ENCODE results near the gene STEAP3. TPM values are rescaled to one million over a fixed set of nuclear protein-coding genes. Genes with fewer than 3 reads are reported as not detected.

Gene STEAP3
- total and polyA plus RNA-seq, 8 donors: 2.9 to 56.7 (median 12.6) TPM

- H3K27ac ChIP-seq: no peak overlapping the region
- TF ChIP-seq POLR2A (IDR thresholded peaks at IDR 0.05): no peak
- TF ChIP-seq POLR2AphosphoS5 (IDR thresholded peaks at IDR 0.05): no peak
- no peak for TF ChIP-seq CTCF (IDR thresholded peaks at IDR 0.05)
- no peak for TF ChIP-seq EP300 (IDR thresholded peaks at IDR 0.05)
- no peaks in the 10 kb centered on the region for H3K9me3 ChIP-seq
- H3K27me3 ChIP-seq: no peaks in the 10 kb centered on the region
- no peaks in the 10 kb centered on the region for H3K36me3 ChIP-seq
- 64 to 77% (median 73%) methylated on average over 8 to 10 of the region's 10 CpGs for WGBS, 5 donors
- DNase-seq: no peak
- intact Hi-C loops (cut with DNase I; ENCODE audit: low total_unique reads): no loop called here
- H3K4me1 ChIP-seq: no peaks in the 10 kb centered on the region
- H3K4me3 ChIP-seq: no peak overlapping the region
Measured at GRCh38 chr2:119212139-119212800, 11.4 kb upstream of the STEAP3 start.

DNA sequence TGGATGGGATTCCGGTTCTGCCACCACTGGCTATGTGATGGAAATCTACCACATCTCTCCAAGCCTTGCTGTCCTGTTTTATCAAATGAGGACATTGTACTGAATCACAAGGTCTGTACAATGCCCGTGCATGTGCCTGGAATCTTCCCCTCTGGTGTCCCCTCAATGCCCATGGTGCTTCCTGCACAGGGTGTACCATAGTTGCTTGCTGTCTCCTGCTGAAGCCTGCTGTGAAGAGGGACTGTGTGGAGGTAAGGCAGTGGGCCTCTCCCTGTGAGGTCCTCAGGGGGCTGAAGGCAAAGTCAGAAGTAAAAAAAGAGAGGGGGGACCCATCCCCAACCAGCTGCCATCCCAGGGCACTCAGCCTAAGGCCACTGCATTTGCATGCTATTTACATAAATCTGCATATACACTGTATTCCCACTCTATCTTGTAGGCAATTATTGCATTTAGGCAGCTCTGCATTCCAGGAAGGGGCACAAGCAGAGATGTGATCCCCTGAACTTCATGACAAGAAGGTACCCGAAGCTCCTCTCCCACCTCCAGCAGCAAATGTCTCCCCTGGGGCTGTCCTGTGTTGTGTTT lies 9.1 kb upstream of the STEAP3 start:
- Histone ChIP-seq H3K27me3 (no peaks in the 10 kb centered on the region), H3K4me1 (peaks cover 8 to 14% (median 12%) of the 10 kb centered on the region in 4 donors), H3K9me3 (no peaks in the 10 kb centered on the region), H3K36me3 (no peaks in the 10 kb centered on the region), H3K4me3 (no peak overlapping the region), H3K27ac (no peak overlapping the region)
- TF ChIP-seq POLR2A (IDR thresholded peaks at IDR 0.05) (no peak), POLR2AphosphoS5 (IDR thresholded peaks at IDR 0.05) (no peak), EP300 (IDR thresholded peaks at IDR 0.05) (no peak), CTCF (IDR thresholded peaks at IDR 0.05) (no peak)
- DNase-seq: no peak
- 80 to 93% (median 86%) methylated on average over 3 of the region's 3 CpGs for WGBS, 5 donors
- intact Hi-C loops (cut with DNase I; ENCODE audit: low total_unique reads): no loop called here

- intact Hi-C loops (cut with DNase I; ENCODE audit: low total_unique reads): no loop called here
Measured at GRCh38 chr2:119216994-119217393, 6.6 kb upstream of the STEAP3 start.

More at GRCh38 chr2:119216994-119217393, 6.6 kb upstream of the STEAP3 start:
- Histone ChIP-seq H3K36me3 (no peaks in the 10 kb centered on the region), H3K4me3 (no peak overlapping the region), H3K9me3 (no peaks in the 10 kb centered on the region), H3K4me1 (peaks cover 8 to 21% (median 14%) of the 10 kb centered on the region in 4 donors), H3K27me3 (no peaks in the 10 kb centered on the region), H3K27ac (no peak overlapping the region)
- WGBS, 5 donors: 71 to 86% (median 84%) methylated on average over 5 of the region's 5 CpGs
- TF ChIP-seq EP300 (IDR thresholded peaks at IDR 0.05) (no peak), CTCF (IDR thresholded peaks at IDR 0.05) (no peak), POLR2AphosphoS5 (IDR thresholded peaks at IDR 0.05) (no peak), POLR2A (IDR thresholded peaks at IDR 0.05) (no peak)
- DNase-seq: peak in 1 of 2 donors; percentile 53
